MCF 10A (cell line): ENCODE data around the gene SLC6A17. TPM values are rescaled to one million over a fixed set of nuclear protein-coding genes. Genes with fewer than 3 reads are reported as not detected.

Experiments used
- BruUV-seq: library from RNA; stranded (reverse); fragments of 400-500 nt; replicated peaks from 2 replicates; lab custom pipeline; 2021; lab: Mats Ljungman, UMichigan
- CTCF ChIA-PET: fragments of 300-600 bp; sonication (Branson Sonifier 250); formaldehyde crosslinking; extraction: SDS; loops from one replicate; lab custom pipeline; 2021; ENCODE audit warnings: antibody characterized with exemption, inconsistent platforms; lab: Yijun Ruan, JAX
- POLR2A ChIA-PET: fragments of 300-600, 350-650 bp; sonication (Branson Sonifier 250); formaldehyde crosslinking; extraction: SDS; loops from one replicate; lab custom pipeline; 2020; ENCODE audit warnings: antibody characterized with exemption, inconsistent platforms; lab: Yijun Ruan, JAX
- DNase-seq: peaks from one replicate; pipeline ENCODE4 v3.0.0-alpha.2; 2018; ENCODE audit not compliant: unreplicated experiment
- H3K27ac Mint-ChIP-seq: one replicate; pipeline ENCODE4 v1.8.0; 2022; ENCODE audit warnings: mild to moderate bottlenecking, low read depth, mixed read lengths; ENCODE audit not compliant: unreplicated experiment
- H3K27me3 Mint-ChIP-seq: one replicate; pipeline ENCODE4 v1.8.0; 2022; ENCODE audit warnings: mixed read lengths; ENCODE audit not compliant: insufficient read depth, unreplicated experiment
- H3K36me3 Mint-ChIP-seq: one replicate; pipeline ENCODE4 v1.8.0; 2022; ENCODE audit warnings: mild to moderate bottlenecking, moderate library complexity, mixed read lengths; ENCODE audit not compliant: insufficient read depth, unreplicated experiment
- H3K4me1 Mint-ChIP-seq: one replicate; pipeline ENCODE4 v1.8.0; 2022; ENCODE audit warnings: mixed read lengths; ENCODE audit not compliant: insufficient read depth, unreplicated experiment
- H3K4me3 Mint-ChIP-seq: one replicate; pipeline ENCODE4 v1.8.0; 2022; ENCODE audit warnings: mild to moderate bottlenecking, moderate library complexity, mixed read lengths; ENCODE audit not compliant: unreplicated experiment
- H3K9me3 Mint-ChIP-seq: one replicate; pipeline ENCODE4 v1.8.0; 2022; ENCODE audit warnings: mixed read lengths; ENCODE audit not compliant: unreplicated experiment
- CTCF ChIP-seq: fragments of 200-600 bp; IDR thresholded peaks from one replicate; pipeline ENCODE4 v1.8.0; 2022; ENCODE audit warnings: antibody characterized with exemption, mild to moderate bottlenecking; ENCODE audit not compliant: unreplicated experiment
- intact Hi-C: fragments of 100-400 bp; cut with micrococcal nuclease; formaldehyde crosslinking; loops from 2 replicates; pipeline ENCODE4 v1.14.1; 2022
- total RNA-seq: library from RNA; stranded (reverse); gene quantifications from 2 replicates; pipeline ENCODE4 v1.2.3, GENCODE V29; 2022

The SLC6A17 gene
- total RNA-seq, 1 experiment from 2014 or later: not detected

- H3K27ac Mint-ChIP-seq: no peak overlapping the region
- intact Hi-C loops: no loop called here
- H3K36me3 Mint-ChIP-seq: no peaks in the 10 kb centered on the region
- DNase-seq: no peak
- H3K9me3 Mint-ChIP-seq: no peaks in the 10 kb centered on the region
- no peaks in the 10 kb centered on the region for H3K4me1 Mint-ChIP-seq
- POLR2A ChIA-PET: no interaction called here
- H3K27me3 Mint-ChIP-seq: peaks cover 40% of the 10 kb centered on the region
- TF ChIP-seq CTCF: no peak
- CTCF ChIA-PET: no interaction called here
- no peak overlapping the region for H3K4me3 Mint-ChIP-seq
- no TSS peak for BruUV-seq
These were observed 8.9 kb downstream of the SLC6A17 start for GRCh38 chr1:110159168-110159567.

GRCh38 chr1:110160538-110161100, 10.3 kb downstream of the SLC6A17 start:
- DNase-seq: no peak
- H3K4me3 Mint-ChIP-seq: no peak overlapping the region
- H3K36me3 Mint-ChIP-seq: no peaks in the 10 kb centered on the region
- BruUV-seq: no TSS peak
- ChIA-PET POLR2A (no interaction called here), CTCF (interaction anchor here (0.5 kb wide), 1 partner anchor 219 kb away, joined by 4 read pairs; no protein-coding TSS in a partner anchor)
- no peak overlapping the region for H3K27ac Mint-ChIP-seq
- H3K4me1 Mint-ChIP-seq: no peaks in the 10 kb centered on the region
- peaks cover 27% of the 10 kb centered on the region for H3K27me3 Mint-ChIP-seq
- no peaks in the 10 kb centered on the region for H3K9me3 Mint-ChIP-seq
- intact Hi-C loops: no loop called here
- no peak for TF ChIP-seq CTCF

GRCh38 chr1:110161165-110161564, 10.9 kb downstream of the SLC6A17 start:
- Mint-ChIP-seq H3K27me3 (peaks cover 27% of the 10 kb centered on the region), H3K4me3 (no peak overlapping the region)
- BruUV-seq: no TSS peak

GRCh38 chr1:110161849-110162248, 11.6 kb downstream of the SLC6A17 start:
- H3K4me1 Mint-ChIP-seq: no peaks in the 10 kb centered on the region
- BruUV-seq: no TSS peak
- ChIA-PET POLR2A (no interaction called here), CTCF (interaction anchor here (0.6 to 1.3 kb wide), 4 partner anchors 35 to 390 kb away, joined by 3 to 4 read pairs (median 4); no protein-coding TSS in a partner anchor)
- H3K9me3 Mint-ChIP-seq: no peaks in the 10 kb centered on the region
- no peak overlapping the region for H3K4me3 Mint-ChIP-seq
- H3K36me3 Mint-ChIP-seq: no peaks in the 10 kb centered on the region
- peaks cover 27% of the 10 kb centered on the region for H3K27me3 Mint-ChIP-seq
- no peak overlapping the region for H3K27ac Mint-ChIP-seq
- intact Hi-C loops: no loop called here
- no peak for TF ChIP-seq CTCF
- DNase-seq: no peak

More at GRCh38 chr1:110161165-110161564, 10.9 kb downstream of the SLC6A17 start:
- POLR2A ChIA-PET: no interaction called here
- no peak for DNase-seq
- no peaks in the 10 kb centered on the region for H3K4me1 Mint-ChIP-seq
- CTCF ChIA-PET: interaction anchor here (0.5 to 1.3 kb wide), 4 partner anchors 36 to 390 kb away, joined by 3 to 4 read pairs (median 4); no protein-coding TSS in a partner anchor
- no peaks in the 10 kb centered on the region for H3K9me3 Mint-ChIP-seq
- intact Hi-C loops: no loop called here
- no peaks in the 10 kb centered on the region for H3K36me3 Mint-ChIP-seq
- TF ChIP-seq CTCF: no peak
- H3K27ac Mint-ChIP-seq: no peak overlapping the region
